Measurements from ENCODE around the gene MBNL2.

DNA sequence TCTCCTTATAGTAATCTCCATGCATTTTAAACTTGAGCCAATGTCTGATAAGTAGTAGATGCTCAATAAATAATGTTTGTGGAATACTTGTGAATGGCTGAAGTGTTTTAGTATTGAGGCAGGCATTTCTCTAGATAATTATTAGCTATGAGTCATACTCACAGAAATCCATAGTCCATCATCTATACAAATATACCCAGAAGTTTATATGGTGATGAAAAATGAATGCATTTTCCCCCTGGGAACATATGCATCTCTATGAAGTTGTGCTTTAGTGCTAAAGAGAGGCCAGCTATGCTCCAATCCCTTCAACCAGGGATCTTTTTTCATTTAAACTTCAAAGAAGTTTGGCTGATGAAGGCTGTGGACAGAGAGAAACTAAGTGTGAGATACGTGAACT lies 17.2 kb downstream of the MBNL2 start:
- TF ChIP-seq, protein P1, sequence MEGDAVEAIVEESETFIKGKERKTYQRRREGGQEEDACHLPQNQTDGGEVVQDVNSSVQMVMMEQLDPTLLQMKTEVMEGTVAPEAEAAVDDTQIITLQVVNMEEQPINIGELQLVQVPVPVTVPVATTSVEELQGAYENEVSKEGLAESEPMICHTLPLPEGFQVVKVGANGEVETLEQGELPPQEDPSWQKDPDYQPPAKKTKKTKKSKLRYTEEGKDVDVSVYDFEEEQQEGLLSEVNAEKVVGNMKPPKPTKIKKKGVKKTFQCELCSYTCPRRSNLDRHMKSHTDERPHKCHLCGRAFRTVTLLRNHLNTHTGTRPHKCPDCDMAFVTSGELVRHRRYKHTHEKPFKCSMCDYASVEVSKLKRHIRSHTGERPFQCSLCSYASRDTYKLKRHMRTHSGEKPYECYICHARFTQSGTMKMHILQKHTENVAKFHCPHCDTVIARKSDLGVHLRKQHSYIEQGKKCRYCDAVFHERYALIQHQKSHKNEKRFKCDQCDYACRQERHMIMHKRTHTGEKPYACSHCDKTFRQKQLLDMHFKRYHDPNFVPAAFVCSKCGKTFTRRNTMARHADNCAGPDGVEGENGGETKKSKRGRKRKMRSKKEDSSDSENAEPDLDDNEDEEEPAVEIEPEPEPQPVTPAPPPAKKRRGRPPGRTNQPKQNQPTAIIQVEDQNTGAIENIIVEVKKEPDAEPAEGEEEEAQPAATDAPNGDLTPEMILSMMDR (IDR thresholded peaks at IDR 0.05; ENCODE audit: low read depth, low read length): no peak
- TF ChIP-seq EZH2phosphoT487 (IDR thresholded peaks at IDR 0.05; ENCODE audit: low read depth): no peak
